Esophagus muscularis mucosa (tissue), 3 donors: ENCODE results near the gene TBCD.

Experiments
- POLR2A ChIP-seq: fragments of 450-650 bp; IDR thresholded peaks from one replicate; pipeline ENCODE4 v1.6.1; 2017; ENCODE audit warnings: antibody characterized with exemption, moderate library complexity, mild to moderate bottlenecking, low read depth
- TF ChIP-seq, protein P1 (sequence below), 3 experiments: fragments of 200-600 bp in 2 of 3; fragments of 450-650 bp in 1 of 3; sonication (generic) in 2 of 3; IDR thresholded peaks; one replicate each; pipeline ENCODE4 v1.5.1; 2017 to 2019; ENCODE audit warnings: antibody characterized with exemption in 3 of 3, mild to moderate bottlenecking in 2 of 3, moderate library complexity in 1 of 3

DNA sequence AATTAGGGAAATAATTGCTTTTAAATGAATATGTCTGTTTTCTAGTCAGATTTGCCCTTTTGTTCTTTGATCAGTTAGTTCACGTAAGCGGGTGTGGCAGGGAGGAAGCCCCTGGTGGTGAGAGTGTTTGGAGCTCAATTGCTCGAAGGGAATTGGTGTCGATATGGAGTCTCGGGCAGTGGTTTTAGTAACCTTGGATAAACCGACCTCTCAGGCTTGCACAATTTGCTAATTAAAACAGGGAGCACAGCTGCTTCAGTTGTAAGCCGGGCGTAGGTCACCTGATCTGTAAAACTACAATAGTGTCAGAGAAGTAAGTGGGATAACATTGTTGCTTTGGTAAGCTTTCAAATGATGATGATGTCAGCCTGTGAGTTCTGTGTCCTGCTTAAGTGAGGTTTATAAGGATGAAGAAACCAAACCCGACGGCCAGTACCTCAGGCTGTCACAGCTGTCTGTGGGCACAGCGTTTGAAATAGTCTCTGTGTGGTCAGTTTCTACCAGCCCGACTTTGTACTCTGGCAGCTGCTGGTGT is 85.0 kb downstream of the TBCD start:
- TF ChIP-seq, protein P1, sequence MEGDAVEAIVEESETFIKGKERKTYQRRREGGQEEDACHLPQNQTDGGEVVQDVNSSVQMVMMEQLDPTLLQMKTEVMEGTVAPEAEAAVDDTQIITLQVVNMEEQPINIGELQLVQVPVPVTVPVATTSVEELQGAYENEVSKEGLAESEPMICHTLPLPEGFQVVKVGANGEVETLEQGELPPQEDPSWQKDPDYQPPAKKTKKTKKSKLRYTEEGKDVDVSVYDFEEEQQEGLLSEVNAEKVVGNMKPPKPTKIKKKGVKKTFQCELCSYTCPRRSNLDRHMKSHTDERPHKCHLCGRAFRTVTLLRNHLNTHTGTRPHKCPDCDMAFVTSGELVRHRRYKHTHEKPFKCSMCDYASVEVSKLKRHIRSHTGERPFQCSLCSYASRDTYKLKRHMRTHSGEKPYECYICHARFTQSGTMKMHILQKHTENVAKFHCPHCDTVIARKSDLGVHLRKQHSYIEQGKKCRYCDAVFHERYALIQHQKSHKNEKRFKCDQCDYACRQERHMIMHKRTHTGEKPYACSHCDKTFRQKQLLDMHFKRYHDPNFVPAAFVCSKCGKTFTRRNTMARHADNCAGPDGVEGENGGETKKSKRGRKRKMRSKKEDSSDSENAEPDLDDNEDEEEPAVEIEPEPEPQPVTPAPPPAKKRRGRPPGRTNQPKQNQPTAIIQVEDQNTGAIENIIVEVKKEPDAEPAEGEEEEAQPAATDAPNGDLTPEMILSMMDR (IDR thresholded peaks at IDR 0.05) = peak in 1 of 3 experiments; percentile 4
- no peak for TF ChIP-seq POLR2A
